Left forelimb (tissue), 1 donor: ENCODE measurements around the gene OTULINL.
"Not testable (repeated sequence)": the region's sequence is repeated elsewhere in the genome, so short reads cannot be mapped to it uniquely, and the experiment has no call there.

Experiments used
- DNase-seq: peaks from one replicate; pipeline ENCODE4 v3.0.0-alpha.2; 2018; ENCODE audit warnings: low spot score

OTULINL gene

DNA sequence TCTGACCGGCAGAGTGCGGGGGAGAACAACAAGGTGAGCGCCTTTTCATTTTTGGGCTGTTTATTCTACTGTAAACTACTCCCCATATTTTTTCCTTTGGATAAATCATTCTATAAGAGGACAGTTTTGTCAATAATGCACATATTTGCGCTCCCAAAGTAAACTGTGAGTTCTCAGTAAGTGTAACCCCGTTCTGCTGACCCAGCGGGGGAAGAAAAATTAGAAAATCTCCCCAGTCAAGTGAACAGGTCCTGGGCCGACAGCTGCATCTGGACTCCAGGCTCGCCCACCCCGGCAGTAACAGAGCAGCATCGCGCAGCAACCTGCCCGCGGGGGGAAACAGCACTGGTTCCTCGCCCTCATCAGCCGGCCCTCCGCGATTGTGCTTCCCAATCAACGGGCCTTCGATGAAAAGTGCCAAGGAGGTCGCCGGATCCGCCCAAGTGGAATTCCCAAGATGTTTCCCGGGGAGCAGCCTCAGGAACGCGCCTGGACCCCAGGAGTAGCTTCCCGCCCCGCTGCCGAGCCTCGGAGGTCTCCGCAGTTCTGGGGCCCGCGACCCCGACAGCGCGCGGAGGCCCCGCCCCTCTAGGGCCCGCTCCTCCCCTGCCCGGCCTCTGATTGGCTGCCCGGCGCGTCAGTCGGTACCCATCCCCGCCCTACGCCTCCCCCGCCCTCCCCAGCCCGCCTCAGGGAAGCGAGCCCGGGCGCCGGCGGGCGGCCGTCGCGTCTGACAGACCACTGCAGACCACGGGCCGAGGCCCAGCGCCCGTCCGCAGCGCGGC, at the start of gene OTULINL:
Gene OTULINL, plus strand, starts transcription at position 687 of the 785 bp plus-strand sequence. CDS start 103 bp downstream, outside the sequence.
- peak; percentile 91 for DNase-seq

GRCh38 chr5:14532180-14532579, 49.4 kb upstream of the OTULINL start:
- DNase-seq = no peak

DNA sequence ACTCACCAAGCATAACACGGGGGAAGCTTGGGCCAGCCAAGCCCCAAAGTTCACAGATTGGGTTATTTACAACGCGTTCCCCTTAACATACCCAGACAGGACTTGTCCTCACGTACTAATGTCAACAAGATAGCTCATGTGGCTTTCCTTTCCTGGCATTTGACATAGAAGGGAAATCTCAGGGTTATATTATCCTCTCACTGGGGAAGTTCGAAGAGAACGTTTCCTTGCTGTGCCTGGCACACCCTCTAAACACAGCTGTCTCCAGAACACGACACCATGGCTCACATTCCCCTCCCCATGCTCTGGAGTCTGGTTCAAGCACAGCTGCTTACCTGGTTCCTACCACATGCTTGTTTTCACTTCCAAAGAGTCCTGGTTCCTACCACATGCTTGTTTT, 46.8 kb upstream of the OTULINL start:
- no peak for DNase-seq

DNA sequence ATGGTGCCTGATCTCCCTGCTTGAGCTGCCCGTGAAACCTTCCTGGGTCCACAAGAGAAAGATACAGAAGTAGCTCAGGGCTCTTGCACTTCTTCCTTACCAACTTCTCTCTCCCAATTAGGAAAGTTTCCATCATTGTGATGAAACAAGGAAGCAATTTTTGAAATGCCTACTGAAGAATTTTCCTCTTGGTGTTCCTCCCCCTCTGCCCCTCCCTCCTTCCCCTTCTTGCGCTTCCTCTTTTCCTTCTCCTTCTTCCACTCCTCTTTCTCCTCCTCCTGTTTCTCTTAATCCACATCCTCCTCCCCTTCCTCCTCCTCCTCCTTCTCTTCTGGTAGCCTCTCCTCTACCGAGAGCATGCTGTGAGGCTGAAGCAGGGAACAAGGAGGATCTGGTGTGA, 36.3 kb upstream of the OTULINL start:
- no peak for DNase-seq

DNA sequence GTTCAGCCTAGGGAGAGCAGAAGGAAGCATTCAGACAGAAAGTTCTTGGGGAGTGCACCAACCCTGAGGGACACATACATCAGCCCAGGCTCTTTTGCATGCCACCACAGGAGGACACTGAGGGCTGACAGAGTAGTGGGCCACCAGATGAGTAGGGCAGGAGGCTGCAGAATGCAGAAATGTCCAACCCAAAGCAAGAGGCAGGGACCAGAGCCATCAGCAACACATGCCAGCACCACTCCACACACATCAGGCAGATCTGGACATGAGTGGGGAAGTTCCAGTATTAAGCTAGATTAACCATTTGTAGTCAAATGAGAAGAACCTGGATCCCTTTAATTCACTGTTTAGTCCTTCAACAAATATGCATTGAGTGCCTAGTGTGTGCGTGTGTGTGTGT, 35.7 kb upstream of the OTULINL start:
- no peak for DNase-seq

- no peak for DNase-seq
These were observed 33.9 kb upstream of the OTULINL start for GRCh38 chr5:14547666-14548065.

DNA sequence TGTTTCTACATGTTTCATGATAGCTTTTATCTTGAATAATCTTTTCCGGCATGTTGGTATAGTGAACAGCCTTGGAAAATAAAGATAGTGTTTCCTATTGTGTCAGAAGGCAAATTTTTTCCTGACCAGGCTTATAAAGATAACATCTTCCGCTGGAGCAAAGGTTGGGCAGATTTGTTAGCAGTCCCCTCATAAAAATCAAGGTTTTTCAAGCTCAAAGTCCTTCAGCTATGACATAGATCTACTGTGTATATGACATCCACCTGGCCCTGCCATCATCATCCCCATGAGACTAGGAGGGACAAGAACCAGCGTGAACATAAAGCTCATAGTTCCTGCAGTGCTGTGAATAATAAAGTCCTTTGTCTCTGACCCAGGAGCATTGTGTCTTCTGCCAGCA, 30.4 kb upstream of the OTULINL start:
- DNase-seq = no peak

DNA sequence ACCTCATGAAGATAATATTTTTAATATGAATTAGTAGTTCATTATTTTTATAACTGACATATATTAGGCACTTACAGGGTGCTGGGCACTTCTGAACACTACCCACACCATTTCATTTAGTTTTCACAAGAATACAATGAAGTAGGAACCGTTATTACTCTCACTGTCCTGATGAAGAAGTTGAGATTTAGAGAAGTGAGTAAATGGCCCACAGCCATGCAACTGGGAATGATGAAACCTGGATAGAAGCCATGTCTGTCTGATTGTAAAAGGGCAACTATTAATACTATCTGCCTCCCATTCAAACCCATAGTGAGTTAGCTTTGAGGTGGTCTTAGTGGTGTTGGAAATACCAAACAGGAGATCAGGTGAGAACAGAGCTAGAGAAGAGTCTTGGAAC, 29.6 kb upstream of the OTULINL start:
- DNase-seq = no peak

GRCh38 chr5:14554288-14554687, 27.3 kb upstream of the OTULINL start:
- not testable (repeated sequence) for DNase-seq

DNA sequence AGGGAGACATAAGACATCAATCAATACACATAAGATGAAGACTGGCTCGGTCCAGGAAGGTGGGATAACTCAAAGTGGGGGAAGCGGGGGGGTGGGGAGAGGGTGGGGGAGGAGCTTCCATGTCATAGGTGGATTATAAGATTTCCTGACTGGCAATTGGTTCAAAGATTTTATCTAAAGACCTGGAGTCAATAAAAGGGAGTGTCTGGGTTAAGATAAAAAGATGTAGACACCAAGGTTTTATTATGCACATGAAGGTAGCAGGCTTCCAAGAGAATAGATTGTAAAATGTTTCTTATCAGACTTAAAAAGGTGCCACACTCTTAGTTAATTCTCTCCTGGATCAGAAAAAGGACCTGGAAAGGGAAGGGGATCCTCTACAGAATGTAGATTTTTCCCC, 25.6 kb upstream of the OTULINL start:
- DNase-seq = no peak

GRCh38 chr5:14557203-14557770, 24.3 kb upstream of the OTULINL start:
- no peak for DNase-seq

- DNase-seq = no peak
These were observed 23.7 kb upstream of the OTULINL start for GRCh38 chr5:14557791-14558415.

GRCh38 chr5:14560091-14560595, 21.4 kb upstream of the OTULINL start:
- DNase-seq = no peak

- no peak for DNase-seq
These were observed 19.9 kb upstream of the OTULINL start for GRCh38 chr5:14561741-14562140.

DNA sequence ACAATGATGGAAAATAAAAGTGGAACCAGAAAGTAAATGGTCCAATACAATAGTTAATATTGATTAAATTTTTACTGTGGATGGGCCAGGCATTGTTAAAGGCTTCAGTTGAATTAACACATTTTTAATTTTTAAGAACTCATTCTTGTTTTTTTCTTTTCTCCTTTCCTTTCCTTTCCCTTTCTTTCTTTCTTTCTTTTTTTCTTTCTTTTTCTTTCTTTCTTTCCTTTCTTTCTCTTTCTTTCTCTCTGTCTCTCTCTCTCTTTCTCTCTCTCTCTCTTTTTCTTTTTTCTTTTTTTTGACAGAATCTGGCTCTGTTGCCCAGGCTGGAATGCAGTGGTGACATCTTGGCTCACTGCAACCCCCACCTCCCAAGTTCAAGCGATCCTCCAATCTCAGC, 13.3 kb upstream of the OTULINL start:
- DNase-seq = no peak

DNA sequence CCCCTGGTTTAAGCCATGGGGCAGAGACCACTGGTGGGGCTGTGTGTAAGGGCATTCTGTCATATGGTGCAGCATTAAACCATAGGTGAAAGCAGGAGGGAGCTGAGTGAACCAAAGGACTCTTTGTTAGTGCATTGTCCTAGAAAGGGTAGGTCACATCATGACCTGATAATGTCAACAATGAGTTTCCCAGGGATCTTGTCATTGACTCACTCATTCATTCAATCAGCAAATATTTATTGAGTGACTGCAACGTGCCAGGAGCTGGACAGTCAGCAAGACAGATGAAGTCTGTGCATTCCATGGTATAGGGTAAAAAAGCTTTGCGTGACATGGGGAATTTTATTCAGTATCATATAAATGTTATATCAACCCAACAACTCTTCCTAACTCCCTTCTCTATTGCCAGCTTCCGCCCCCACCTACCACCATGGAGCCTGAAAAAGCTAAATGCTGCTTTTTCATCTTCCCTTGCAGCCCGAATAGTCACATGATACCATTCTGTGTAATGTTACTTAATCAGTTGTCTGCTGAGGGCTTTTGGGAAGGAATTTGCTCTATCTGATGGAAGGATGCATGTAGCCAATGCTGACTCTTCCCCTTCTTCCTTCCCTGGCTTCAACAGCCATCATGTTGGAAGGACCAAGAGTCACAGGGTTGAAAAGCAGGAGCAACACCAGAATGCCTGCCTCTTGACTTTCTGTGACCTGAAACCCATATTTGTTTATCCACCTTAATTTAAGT, 11.5 kb upstream of the OTULINL start:
- DNase-seq = no peak

DNA sequence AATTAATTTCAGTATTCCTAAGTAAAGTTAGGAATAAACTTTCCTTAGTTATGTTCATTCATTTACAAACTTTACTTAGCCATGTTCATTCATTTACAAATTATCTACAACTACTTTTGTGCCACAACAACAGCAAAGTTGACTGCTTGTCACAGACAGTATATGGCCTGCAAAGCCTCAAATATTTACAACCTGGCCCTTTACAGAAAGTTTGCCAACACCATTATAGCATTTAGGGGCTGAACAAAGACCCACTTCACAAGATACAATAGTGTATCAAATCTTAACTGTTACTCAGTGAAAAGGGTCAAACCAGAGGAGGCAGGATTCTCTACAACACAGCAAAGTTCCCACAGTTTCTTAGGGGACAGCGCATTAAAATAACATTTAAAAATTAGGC, 9.7 kb upstream of the OTULINL start:
- no peak for DNase-seq

DNA sequence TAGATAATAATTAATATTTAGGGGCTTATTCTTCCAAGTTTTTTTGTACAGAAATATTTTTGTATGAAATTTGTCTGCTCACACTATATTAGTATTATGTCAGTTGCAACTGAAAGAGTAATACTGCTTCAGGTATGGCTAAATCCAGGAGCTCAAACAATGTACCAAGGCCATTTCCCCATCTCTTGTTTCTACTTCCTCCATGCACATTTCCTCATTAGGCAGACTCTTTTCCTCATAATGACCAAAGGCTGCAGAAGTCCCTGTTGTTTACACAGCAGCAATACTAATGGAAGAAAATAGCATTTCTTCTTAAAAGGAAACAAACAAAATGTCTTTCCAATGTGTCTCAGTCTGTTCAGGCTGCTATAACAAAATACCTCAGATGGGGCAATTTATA, 9.2 kb upstream of the OTULINL start:
- DNase-seq = no peak

DNA sequence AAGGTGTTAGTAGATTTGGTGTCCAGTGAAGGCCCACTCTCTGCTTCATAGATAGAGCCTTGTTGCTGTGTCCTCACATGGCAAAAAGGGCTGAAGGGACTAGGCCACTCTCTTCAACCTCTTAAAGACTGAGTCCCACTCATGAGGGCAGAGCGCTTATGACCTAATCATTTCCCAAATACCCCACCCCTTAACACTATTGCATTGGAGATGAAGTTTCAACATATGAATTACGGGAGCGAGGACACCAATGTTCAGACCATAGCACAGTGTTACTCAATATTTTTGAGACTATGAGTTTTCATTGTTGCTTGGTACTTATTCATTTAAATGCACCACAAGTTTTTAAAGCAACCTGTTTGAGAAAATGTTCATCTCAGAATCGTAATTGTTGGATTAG, 8.8 kb upstream of the OTULINL start:
- DNase-seq = no peak

- DNase-seq = no peak
These were observed 7.5 kb upstream of the OTULINL start for GRCh38 chr5:14574096-14574495.

DNA sequence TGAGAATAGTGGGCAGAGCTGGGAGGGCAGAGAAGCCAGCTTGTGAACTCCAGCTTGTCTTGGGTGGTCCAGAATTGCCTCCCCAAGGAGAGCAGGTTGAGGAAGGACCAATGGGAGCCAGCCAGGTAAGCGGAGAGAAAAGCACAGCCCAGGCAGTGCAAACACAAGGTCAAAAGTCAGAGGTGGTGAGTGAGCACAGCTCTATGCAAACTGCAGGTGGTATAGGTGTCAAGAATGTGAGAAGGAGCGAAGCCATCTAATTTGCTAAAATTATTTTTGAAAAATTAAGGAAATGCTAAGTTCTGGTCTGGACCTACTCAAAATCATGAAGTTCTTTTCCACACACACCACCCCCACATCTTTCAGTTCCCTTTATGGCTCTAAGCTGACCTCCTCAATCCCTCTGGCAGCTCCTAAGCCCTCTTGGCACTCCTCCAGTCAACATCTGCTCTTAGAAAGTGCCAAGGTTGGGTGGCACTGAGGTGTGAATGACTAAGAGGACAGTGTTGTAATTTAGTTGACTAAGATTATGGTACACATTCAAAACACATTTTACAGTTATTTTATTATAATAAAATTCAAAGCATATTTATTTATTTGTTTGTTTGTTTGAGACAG, 6.6 kb upstream of the OTULINL start:
- no peak for DNase-seq

DNA sequence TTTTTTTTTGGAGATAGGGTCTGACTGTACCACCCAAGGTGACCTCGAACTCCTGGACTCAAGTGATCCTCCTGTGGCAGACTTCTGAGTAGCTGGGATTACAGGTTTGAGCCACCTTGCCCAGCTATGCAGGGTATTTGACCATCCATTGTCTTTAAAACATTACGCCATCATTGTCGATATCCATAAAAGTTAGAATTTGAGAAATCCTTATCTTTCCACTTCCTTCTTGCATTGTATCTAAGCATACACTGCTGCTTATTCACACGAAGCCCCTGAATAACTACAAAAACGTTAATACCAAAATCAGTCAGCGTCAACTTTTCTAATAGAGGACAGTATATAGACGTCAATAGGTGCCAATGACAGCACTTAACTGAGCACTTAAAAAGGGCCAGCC, 5.4 kb upstream of the OTULINL start:
- DNase-seq = no peak
